ENCODE results near the gene INAFM2.

The INAFM2 gene

DNA sequence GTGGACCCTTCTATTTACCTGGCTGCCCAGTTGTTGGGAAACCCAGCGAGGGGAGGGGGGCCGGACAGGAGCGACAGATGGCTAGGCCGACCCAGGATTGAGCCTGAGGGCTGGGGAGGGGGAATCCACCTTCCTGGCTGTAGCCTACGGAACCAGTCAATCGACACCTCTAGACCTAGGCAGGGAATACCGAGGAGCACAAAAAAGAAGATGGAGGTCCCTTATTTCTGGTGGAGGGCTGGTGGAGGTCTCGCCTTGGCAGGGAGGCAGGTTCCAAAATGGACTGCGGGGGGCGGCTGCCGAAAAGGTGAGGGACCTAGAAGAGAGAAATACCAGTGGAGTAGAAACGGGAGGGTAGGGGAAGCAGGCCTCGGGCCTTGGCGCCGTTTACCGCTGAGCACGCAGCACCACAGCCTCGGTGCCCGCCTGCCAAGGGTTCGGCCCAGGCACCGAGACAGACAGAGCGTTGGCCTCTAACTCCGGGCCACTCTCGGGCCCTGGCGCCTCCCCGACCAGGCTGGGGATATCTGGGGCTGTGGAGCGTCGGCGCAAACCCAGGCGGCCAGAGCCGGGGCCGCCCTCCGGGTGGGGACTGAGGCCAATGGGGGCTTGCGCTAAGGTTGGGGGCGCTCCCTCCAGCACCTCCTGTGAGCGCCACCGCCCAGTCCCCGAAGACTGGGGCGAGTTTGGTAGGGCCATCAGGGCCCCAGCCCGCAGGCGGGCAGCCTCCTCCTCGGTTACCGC, 42.3 kb upstream of the INAFM2 start:
- TF ChIP-seq POLR2AphosphoS5 (IDR thresholded peaks at IDR 0.05; ENCODE audit: low read depth, low read length), result no peak
- TF ChIP-seq TAF1 (IDR thresholded peaks at IDR 0.05; ENCODE audit: borderline replicate concordance, insufficient read depth, low read length), result no peak
- TF ChIP-seq, protein P1, sequence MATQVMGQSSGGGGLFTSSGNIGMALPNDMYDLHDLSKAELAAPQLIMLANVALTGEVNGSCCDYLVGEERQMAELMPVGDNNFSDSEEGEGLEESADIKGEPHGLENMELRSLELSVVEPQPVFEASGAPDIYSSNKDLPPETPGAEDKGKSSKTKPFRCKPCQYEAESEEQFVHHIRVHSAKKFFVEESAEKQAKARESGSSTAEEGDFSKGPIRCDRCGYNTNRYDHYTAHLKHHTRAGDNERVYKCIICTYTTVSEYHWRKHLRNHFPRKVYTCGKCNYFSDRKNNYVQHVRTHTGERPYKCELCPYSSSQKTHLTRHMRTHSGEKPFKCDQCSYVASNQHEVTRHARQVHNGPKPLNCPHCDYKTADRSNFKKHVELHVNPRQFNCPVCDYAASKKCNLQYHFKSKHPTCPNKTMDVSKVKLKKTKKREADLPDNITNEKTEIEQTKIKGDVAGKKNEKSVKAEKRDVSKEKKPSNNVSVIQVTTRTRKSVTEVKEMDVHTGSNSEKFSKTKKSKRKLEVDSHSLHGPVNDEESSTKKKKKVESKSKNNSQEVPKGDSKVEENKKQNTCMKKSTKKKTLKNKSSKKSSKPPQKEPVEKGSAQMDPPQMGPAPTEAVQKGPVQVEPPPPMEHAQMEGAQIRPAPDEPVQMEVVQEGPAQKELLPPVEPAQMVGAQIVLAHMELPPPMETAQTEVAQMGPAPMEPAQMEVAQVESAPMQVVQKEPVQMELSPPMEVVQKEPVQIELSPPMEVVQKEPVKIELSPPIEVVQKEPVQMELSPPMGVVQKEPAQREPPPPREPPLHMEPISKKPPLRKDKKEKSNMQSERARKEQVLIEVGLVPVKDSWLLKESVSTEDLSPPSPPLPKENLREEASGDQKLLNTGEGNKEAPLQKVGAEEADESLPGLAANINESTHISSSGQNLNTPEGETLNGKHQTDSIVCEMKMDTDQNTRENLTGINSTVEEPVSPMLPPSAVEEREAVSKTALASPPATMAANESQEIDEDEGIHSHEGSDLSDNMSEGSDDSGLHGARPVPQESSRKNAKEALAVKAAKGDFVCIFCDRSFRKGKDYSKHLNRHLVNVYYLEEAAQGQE (IDR thresholded peaks at IDR 0.05; ENCODE audit: insufficient read depth in 1 of 2, low read depth in 2 of 2, low read length in 2 of 2), result no peak
- TF ChIP-seq SIN3A (IDR thresholded peaks at IDR 0.05; ENCODE audit: borderline replicate concordance, insufficient read depth, low read length), result no peak
- no peak for TF ChIP-seq FOXP2 (optimal IDR thresholded peaks at IDR 0.05; ENCODE audit: borderline replicate concordance, extremely low read depth, extremely low read length, insufficient read depth)

DNA sequence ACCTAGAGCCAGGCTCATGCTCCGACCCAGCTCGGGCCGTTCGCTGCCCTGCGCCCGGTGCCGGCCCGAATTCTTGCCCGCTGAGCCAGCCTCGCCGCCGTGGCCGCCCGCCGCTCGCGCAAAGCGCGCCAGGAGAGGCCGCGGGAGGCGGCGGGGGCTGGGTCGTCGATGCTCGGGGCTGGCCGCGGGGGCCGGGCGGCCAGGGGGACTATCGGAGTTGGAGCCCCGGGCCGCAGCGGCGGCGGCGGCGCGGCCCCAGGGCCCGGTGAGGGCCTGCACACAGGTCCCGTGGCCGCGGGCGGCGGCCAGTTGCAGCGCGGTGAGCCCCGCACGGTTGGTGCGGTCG, 41.7 kb upstream of the INAFM2 start:
- TF ChIP-seq SIN3A (IDR thresholded peaks at IDR 0.05; ENCODE audit: borderline replicate concordance, insufficient read depth, low read length) (no peak), FOXP2 (optimal IDR thresholded peaks at IDR 0.05; ENCODE audit: borderline replicate concordance, extremely low read depth, extremely low read length, insufficient read depth) (no peak), TAF1 (IDR thresholded peaks at IDR 0.05; ENCODE audit: borderline replicate concordance, insufficient read depth, low read length) (no peak)
- TF ChIP-seq, protein P1 (IDR thresholded peaks at IDR 0.05; ENCODE audit: insufficient read depth in 1 of 2, low read depth in 2 of 2, low read length in 2 of 2), result no peak

DNA sequence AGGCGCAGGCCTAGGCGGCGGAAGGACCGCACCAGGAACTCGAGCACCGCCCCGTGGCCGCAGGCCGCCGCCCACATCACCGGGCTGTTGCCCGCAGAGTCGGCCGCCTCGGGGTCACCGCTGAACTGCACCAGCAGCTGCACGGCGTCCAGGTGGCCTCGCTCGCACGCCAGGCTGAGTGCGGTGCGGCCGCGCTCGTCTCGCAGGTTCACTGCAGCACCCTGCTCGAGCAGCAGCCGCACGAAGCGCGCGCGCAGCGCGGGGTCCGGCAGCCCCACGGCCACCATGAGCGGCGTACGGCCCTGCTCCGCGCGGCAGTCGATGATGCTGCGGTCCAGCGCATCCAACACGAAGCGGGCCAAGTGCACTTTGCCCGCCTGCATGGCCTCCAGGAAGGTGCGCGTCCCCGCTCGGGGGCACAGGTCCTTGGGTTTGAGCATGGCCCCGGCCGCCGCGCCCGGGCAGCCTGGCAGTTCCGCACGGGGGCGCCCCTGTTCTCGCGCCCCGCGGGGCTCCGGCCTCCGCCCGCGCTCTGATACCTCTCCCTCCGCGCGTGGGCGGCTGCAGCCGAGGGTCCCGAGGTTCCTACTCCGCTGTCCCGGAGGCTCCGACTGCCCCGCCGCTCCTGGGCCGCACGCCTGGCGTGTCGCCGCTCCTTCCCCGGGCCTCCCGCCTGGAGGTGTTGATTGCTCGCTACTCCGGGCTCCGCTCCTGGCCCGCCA, 41.2 kb upstream of the INAFM2 start:
- TF ChIP-seq FOXP2 (optimal IDR thresholded peaks at IDR 0.05; ENCODE audit: borderline replicate concordance, extremely low read depth, extremely low read length, insufficient read depth) (peak; percentile 31), POLR2AphosphoS5 (IDR thresholded peaks at IDR 0.05; ENCODE audit: low read depth, low read length) (no peak)

DNA sequence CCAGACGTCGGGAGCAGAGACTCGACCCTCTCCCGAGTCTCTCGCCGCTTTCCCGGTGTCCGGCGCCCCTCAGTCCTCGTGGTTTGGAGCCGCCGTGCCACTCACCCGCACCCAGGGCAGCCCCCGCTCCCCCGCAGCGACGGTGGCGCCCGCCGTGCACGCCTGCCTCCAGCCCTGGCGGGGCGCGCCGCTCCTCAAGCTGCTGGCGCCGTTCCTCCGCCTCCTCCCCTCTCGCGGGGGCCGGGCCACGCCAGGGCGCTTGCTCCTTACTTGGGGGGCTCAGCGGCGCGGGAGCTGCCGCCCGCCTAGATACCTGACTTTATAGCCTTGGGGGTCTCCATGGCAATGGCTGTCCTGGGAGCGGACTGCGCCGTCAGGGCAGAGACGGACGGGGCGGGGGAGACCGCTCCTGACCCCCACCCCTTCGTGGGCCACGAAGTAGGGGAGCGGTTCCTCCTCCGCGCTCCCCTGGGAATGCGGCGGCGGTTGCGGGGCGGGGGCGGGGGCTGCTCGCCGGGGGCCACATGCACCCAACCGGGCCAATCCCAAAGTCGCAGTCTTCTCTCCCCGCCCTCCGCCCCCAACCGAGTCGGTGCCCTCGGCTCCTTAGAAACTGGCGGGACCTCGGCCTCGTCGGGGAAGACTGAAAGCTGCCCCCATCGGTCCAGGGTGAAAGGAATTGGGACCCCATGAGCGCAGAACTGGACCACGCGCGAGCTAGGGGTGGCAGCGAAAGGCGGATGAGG, 40.5 kb upstream of the INAFM2 start, which contains the start of gene ANKRD63:
Gene ANKRD63 (minus strand): TSS at position 196 of the 746 bp plus-strand sequence. CDS start 478 bp downstream, outside the sequence.
- TF ChIP-seq TAF1 (IDR thresholded peaks at IDR 0.05; ENCODE audit: borderline replicate concordance, insufficient read depth, low read length) (no peak), FOXP2 (optimal IDR thresholded peaks at IDR 0.05; ENCODE audit: borderline replicate concordance, extremely low read depth, extremely low read length, insufficient read depth) (no peak), POLR2AphosphoS5 (IDR thresholded peaks at IDR 0.05; ENCODE audit: low read depth, low read length) (no peak)
- TF ChIP-seq, protein P1 (IDR thresholded peaks at IDR 0.05; ENCODE audit: insufficient read depth in 1 of 2, low read depth in 2 of 2, low read length in 2 of 2), result no peak

DNA sequence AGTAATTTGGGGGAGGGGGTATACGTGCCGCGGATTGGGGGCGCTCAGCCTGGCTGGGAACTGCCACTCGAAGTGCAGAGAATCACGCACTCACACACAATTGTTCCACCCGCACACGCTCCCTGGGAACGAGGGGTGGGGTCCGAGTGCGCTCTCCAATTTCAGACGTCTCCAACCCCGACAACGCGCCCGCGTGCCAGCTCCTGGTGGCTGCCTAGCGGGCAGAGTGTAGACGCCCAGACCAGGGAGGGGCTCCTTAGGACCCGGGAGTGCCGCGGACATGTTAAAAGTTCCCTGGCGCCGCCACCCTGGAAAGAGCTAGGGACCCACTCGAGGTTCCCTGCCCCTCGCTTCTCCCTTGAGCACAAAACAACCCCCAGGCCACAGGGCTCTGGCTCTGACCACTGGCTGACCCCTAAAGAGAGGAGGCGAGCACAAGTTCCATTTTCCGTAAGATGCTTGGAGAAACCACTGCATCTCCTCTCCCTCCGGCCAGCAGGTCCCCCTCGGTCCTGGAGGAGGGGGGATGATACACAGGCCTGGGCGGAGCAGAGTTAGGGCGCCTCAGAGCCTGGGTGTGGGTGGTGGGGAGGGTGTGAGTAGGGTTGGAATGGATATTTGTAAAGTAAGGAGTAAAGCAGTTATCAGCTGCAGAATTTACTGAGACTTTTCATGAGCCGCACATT, 39.7 kb upstream of the INAFM2 start:
- TF ChIP-seq, protein P1 (IDR thresholded peaks at IDR 0.05; ENCODE audit: insufficient read depth in 1 of 2, low read depth in 2 of 2, low read length in 2 of 2), result no peak
- TF ChIP-seq SIN3A (IDR thresholded peaks at IDR 0.05; ENCODE audit: borderline replicate concordance, insufficient read depth, low read length), result no peak
- TF ChIP-seq FOXP2 (optimal IDR thresholded peaks at IDR 0.05; ENCODE audit: borderline replicate concordance, extremely low read depth, extremely low read length, insufficient read depth), result no peak
- no peak for TF ChIP-seq POLR2AphosphoS5 (IDR thresholded peaks at IDR 0.05; ENCODE audit: low read depth, low read length)
- TF ChIP-seq TAF1 (IDR thresholded peaks at IDR 0.05; ENCODE audit: borderline replicate concordance, insufficient read depth, low read length), result no peak
